Nucleus accumbens (tissue), 56 donors: ENCODE results near the gene CLIC5.

Source experiments
- DNase-seq, 56 donors: peaks; one replicate each; lab custom pipeline; 2025; lab: John Stamatoyannopoulos, UW

Gene CLIC5

DNA sequence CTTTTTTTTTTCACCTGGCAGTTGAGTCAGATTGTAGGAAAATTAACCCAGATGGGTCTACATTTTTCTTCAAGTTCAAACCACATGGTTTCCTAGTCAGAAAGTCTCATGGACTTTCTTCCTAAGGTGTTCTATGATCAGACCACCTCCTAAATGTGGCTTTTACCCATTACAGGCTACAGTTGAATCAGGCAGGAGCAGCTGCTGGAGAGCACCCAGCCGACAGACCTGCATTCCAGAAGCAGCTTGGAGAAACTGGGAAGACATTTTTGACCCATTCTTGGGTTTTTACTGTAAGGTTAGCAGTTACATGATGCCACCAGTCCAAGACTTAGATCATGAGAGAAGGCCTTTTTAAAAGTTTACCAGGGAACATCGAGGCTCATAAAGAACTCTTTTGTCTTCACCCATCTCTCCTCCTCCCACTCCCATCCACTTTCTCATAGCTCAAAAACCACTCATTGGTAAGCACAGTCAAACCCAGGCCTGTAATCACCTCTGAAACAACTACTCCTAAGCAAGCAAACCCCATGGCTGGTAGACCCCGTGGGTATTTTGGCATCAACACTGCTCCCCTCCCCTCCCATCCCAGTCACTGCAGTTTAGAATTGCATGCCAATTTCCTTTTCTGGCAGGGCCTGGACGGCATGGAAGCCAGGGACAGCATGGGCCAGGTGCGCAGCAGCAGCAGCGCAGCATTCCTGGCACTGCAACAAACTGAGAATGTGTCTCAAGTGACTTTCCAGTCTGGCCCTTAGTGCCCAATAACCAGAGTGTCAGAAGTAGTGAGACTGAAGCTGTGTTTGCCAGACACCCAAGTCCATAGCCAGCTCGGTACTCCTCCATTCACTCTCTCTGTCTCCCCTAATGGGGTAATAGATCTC is 113.7 kb downstream of the CLIC5 start:
- no peak for DNase-seq

DNA sequence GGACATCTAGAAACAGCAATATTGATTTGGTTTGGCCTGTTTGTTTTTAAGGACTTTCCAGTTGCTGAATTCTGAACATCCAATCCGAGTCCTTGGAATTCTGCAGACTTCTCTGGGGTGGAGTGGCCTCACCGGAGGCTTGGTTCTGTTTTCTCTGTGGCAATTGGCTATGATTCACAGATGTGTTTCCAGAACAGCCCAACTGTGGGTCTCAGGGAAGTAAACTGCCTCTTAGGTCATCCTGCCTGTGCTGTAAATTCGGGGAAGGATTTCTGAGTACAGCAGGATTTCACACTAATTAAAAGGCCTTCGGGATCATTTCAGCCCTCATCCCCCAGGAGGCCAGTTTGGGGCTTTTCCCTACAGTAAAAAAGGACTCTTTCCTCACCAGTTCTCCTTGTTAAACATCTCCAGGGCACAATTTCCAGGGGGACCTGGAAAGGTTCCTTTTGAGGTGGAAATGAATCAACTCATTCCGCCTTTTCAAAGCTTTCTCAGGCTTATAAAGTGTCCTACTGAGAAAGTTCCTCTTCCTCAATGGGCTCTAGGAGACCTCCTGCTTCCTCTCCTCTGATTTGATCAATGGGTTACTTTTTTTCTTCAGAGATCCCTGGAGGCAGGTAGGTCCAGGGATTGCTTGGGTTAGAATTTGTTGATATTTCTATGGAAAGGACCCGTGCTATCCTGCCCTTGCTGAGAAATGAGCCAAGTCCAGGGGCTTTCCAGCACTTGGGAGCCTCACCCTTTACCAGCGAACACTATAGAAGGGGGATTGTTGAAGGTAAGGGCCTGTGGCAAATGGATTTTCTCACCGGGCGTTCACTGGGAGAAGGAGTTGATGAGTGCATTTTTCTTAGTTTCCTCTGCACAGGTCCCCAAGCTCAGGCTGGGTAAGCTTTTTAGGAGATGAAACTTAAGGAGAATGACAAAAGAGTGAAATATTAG is 114.6 kb downstream of the CLIC5 start:
- DNase-seq: no peak

- DNase-seq: no peak
Measured at GRCh38 chr6:45899683-45899946, 116.0 kb downstream of the CLIC5 start.

DNA sequence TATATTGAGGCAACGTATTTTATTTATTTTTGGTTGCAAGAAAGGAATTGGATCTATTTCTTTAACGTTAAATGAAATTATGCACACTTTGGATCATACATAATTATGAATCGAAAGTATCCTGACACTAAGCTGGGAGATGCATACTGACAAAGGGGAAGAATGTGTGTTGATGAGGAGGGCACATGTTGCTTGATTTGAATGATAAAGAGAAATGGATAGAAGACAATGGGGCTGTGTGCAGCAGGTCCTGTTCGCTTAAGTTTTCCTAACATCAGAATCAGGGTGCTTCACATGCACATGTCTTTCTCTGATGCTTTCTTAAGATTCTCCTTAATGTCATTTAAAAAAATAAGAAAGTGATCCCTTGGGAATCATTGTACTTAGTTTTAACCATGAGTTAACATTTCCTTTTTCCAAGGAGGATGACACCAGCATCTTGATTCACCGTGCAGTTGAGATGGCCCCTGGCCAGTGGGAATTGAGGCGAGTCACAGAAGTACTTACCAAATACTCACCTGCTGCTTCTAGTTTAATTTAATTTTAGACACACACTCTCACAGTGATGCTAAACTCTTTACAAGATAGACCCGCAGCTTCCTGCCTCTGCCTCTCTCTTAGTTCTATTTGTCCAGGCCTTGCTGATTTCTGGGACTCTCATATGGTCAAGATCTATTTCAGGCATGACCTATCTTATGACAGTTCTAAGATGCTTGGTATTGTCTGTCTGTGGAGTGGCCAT is 116.5 kb downstream of the CLIC5 start:
- no peak for DNase-seq

GRCh38 chr6:45896783-45897441 is 118.7 kb downstream of the CLIC5 start:
- DNase-seq: no peak

- no peak for DNase-seq
Measured at GRCh38 chr6:45895569-45895968, 120.1 kb downstream of the CLIC5 start.

- DNase-seq: no peak
Measured at GRCh38 chr6:45892696-45893245, 122.9 kb downstream of the CLIC5 start.

DNA sequence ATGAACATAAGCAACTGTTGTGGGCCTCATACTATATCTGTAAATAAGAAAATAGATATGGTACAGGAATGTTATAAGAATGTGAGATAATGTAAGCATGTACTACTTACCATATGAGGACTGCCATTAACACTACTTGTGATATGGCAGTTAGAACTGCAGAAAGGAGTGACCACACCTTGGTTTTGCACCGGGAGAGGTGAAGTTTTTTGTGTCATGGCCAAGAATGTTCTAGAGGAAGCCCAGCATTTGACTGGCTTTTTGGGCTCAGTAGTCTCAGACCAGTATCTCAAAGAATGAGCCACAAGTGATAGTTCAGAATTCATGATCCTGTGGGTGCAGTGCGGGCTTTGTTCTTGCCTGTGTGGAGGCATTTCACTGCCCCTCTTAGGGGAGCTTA is 123.5 kb downstream of the CLIC5 start:
- no peak for DNase-seq

DNA sequence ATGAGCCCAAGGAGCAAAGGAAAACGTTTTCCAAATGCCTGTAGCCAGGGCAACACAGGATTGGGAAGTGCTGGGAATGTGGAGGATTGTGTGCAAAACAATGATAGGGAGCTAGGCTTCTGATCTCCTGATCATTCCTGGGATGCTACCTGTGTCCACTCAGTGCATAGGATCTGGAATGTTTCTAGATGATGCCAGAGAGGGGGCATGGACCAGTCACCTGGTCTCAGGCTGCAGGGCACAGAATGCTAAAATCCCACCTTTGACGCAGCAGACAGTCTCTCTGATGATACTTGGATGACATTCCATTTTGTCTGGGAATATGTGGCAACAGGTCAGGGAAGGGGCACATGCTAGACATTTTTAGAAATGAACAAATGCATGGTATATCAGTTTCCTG is 128.9 kb downstream of the CLIC5 start:
- DNase-seq: no peak

GRCh38 chr6:45884336-45884735 is 131.3 kb downstream of the CLIC5 start:
- no peak for DNase-seq

- DNase-seq: no peak
Measured at GRCh38 chr6:45882671-45883070, 133.0 kb downstream of the CLIC5 start.

- no peak for DNase-seq
Measured at GRCh38 chr6:45881705-45882467, 133.8 kb downstream of the CLIC5 start.

DNA sequence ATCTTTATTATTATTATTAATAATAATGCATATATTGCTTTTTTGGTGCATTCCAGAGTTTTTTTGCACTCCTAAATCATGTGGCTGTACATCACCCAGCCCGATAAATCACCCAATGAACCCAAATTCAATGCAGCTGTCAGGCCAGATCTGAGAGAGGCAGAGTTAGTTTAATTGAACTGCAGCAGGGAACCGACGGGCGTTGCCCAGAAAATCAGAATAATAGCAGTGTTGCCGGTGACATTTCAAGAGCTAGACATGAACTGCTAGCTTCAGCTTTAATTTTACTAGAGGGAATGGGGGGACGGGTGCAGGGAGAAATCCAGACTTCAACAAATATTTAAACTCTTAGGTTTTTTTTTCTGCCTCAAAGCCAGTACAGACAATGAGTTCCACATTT is 135.0 kb downstream of the CLIC5 start:
- DNase-seq: no peak

GRCh38 chr6:45880159-45880558 is 135.5 kb downstream of the CLIC5 start:
- DNase-seq: no peak

DNA sequence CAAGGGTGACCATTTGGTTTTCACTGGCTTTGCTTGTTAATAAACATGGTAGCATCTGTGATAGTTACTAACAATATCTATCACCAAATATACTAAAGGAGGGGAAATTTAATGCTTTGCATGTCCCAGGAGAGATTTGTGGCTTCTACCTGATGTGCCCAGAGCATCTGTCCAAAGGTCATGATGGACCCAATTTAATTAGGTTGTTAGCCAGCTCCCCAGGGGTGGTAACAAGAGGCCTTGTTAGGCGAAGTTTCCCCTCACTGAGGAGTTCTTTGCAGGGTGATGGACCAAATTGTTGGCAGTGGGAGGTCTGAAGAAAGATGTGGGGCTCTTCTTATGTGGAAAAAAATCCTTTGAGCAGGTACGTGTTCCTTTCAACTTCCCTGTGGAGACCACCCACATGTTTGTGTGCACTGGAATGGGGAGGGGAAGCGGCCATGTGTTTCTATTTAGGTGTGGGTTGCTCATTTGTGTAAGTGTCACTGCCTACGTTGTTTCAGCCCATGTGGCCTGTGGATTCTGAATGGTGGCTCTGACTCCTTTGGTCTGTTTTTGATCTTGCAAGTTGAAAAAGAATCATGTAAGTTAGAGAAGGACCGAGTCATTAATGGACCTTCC is 137.6 kb downstream of the CLIC5 start:
- no peak for DNase-seq

DNA sequence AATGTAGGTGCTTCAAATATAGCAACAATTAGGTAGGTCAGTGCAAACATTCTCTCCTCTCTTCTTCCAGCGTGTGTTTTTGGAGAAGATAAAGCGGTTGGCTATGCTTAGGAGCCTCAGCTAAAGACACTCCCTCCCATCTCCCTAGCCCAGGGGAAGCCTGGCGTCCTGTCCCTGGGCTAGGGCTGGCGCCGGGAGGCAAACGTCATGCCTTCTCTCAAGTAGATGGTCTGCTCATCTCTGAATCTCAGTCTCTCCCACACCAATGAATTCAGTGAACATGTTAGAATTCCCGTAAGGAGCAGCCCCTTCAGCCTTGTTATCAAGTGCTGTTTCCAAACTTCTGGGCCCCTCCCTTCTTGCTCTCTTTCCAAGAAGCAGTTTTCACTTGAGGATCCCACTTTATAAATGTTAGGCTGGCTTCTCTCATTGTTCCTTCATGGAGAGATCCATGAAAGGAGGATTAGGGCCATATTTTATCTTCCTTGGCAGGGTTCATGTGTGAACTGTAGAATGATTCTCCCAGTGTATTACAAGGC is 142.8 kb downstream of the CLIC5 start:
- no peak for DNase-seq

- no peak for DNase-seq
Measured at GRCh38 chr6:45870531-45870930, 145.1 kb downstream of the CLIC5 start.

DNA sequence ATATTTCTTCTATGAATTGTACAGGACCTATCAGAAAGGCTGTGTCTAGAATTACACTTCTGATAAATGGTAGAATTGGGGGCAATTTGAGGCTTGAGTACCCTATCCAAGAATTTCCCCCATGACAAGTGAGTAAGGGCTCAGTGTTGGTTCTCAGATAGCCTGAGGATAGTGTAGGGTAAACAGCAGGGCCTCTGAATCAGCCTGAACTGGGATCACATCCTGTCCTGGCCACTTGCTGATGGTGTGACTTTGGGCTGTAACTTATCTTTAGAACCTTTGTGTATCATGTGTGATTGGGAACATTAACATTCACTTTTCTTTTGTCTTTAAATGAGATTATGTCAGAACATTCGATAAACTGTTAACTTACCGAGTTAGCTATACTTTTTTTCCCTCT is 151.0 kb downstream of the CLIC5 start:
- no peak for DNase-seq

DNA sequence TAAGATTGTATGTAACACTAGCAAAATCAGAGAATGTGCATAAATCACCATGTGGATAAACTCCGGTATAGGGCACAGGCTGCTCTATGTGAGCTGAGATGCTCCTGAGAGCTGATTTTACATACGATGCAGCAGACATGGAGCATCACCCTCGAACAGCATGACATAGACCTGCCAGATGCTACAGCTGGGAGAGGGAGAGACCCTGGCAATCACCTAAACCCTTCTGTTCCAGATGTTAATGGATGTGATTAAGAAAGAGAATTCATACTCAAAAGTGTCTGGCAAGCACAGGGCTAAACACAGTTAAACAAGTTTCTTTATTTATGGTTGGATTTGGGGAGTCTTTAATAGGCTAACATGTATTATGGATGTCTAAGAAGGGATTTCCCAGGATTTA is 157.0 kb downstream of the CLIC5 start:
- no peak for DNase-seq
